Activated naive CD4-positive, alpha-beta T cell treated with anti-CD3 and anti-CD28 coated beads, Interleukin-2, amount 50 U/mL, for 24 hours (primary cell): ENCODE results near the gene NCOR1.

Experiments
- H3K27ac Mint-ChIP-seq: one replicate; pipeline ENCODE4 v1.8.0; 2021; ENCODE audit warnings: mild to moderate bottlenecking, mixed read lengths
- H3K27me3 Mint-ChIP-seq: one replicate; pipeline ENCODE4 v1.8.0; 2021; ENCODE audit warnings: mixed read lengths
- H3K36me3 Mint-ChIP-seq: one replicate; pipeline ENCODE4 v1.8.0; 2021; ENCODE audit warnings: mixed read lengths
- H3K4me1 Mint-ChIP-seq: one replicate; pipeline ENCODE4 v1.8.0; 2021; ENCODE audit warnings: mixed read lengths
- H3K4me3 Mint-ChIP-seq: one replicate; pipeline ENCODE4 v1.8.0; 2021; ENCODE audit warnings: mild to moderate bottlenecking, mixed read lengths
- H3K9me3 Mint-ChIP-seq: one replicate; pipeline ENCODE4 v1.8.0; 2021; ENCODE audit warnings: mixed read lengths

NCOR1 gene

GRCh38 chr17:16005636-16006035 is 209.7 kb downstream of the NCOR1 start:
- Mint-ChIP-seq H3K9me3 (no peaks in the 10 kb centered on the region), H3K4me1 (peaks cover 58% of the 10 kb centered on the region)

GRCh38 chr17:16003841-16004240 is 211.5 kb downstream of the NCOR1 start:
- no peaks in the 10 kb centered on the region for H3K27me3 Mint-ChIP-seq
- no peak overlapping the region for H3K27ac Mint-ChIP-seq
- H3K36me3 Mint-ChIP-seq = peaks cover 41% of the 10 kb centered on the region
- no peaks in the 10 kb centered on the region for H3K9me3 Mint-ChIP-seq
- H3K4me3 Mint-ChIP-seq = no peak overlapping the region
- peaks cover 58% of the 10 kb centered on the region for H3K4me1 Mint-ChIP-seq

More at GRCh38 chr17:16005636-16006035, 209.7 kb downstream of the NCOR1 start:
- Mint-ChIP-seq H3K27ac (no peak overlapping the region), H3K27me3 (no peaks in the 10 kb centered on the region), H3K36me3 (peaks cover 41% of the 10 kb centered on the region), H3K4me3 (no peak overlapping the region)

- H3K27ac Mint-ChIP-seq = peak overlapping the region; percentile 8
- H3K9me3 Mint-ChIP-seq = no peaks in the 10 kb centered on the region
- peaks cover 30% of the 10 kb centered on the region for H3K36me3 Mint-ChIP-seq
- no peaks in the 10 kb centered on the region for H3K27me3 Mint-ChIP-seq
- H3K4me1 Mint-ChIP-seq = peaks cover 47% of the 10 kb centered on the region
- H3K4me3 Mint-ChIP-seq = peak overlapping the region; percentile 26
Measured at GRCh38 chr17:16002708-16003260, 212.6 kb downstream of the NCOR1 start.

GRCh38 chr17:16001226-16001897 is 214.0 kb downstream of the NCOR1 start:
- H3K9me3 Mint-ChIP-seq = no peaks in the 10 kb centered on the region
- H3K4me3 Mint-ChIP-seq = peak overlapping the region; percentile 95
- H3K27me3 Mint-ChIP-seq = no peaks in the 10 kb centered on the region
- peaks cover 29% of the 10 kb centered on the region for H3K36me3 Mint-ChIP-seq
- H3K27ac Mint-ChIP-seq = peak overlapping the region; percentile 60
- peaks cover 45% of the 10 kb centered on the region for H3K4me1 Mint-ChIP-seq

GRCh38 chr17:15999974-16000827 is 215.1 kb downstream of the NCOR1 start:
- Mint-ChIP-seq H3K27me3 (no peaks in the 10 kb centered on the region), H3K4me1 (peaks cover 41% of the 10 kb centered on the region), H3K4me3 (peak overlapping the region; percentile 95), H3K9me3 (no peaks in the 10 kb centered on the region), H3K27ac (peak overlapping the region; percentile 60), H3K36me3 (peaks cover 24% of the 10 kb centered on the region)

GRCh38 chr17:15999141-15999973 is 216.0 kb downstream of the NCOR1 start, which contains the start of the genes TTC19 and ZSWIM7:
TTC19 (plus strand) TSS chr17:15999824; CDS start chr17:15999849, 25 bp downstream.
ZSWIM7 (minus strand) TSS chr17:15999704; CDS start chr17:15999594, 110 bp downstream.
- Mint-ChIP-seq H3K9me3 (no peaks in the 10 kb centered on the region), H3K4me1 (peaks cover 40% of the 10 kb centered on the region), H3K27ac (peak within 1 kb of the TSS; percentile 98), H3K36me3 (peaks cover 24% of the 10 kb centered on the region), H3K27me3 (no peaks in the 10 kb centered on the region), H3K4me3 (peak within 1 kb of the TSS; percentile 95)

- peaks cover 36% of the 10 kb centered on the region for H3K4me1 Mint-ChIP-seq
- H3K27ac Mint-ChIP-seq = no peak overlapping the region
- no peaks in the 10 kb centered on the region for H3K9me3 Mint-ChIP-seq
- peak overlapping the region; percentile 95 for H3K4me3 Mint-ChIP-seq
- peaks cover 19% of the 10 kb centered on the region for H3K36me3 Mint-ChIP-seq
- no peaks in the 10 kb centered on the region for H3K27me3 Mint-ChIP-seq
Measured at GRCh38 chr17:15998031-15998562, 217.2 kb downstream of the NCOR1 start.

- Mint-ChIP-seq H3K27ac (no peak overlapping the region), H3K4me1 (peaks cover 22% of the 10 kb centered on the region), H3K36me3 (peaks cover 11% of the 10 kb centered on the region), H3K4me3 (no peak overlapping the region), H3K27me3 (no peaks in the 10 kb centered on the region), H3K9me3 (no peaks in the 10 kb centered on the region)
Measured at GRCh38 chr17:15996322-15996721, 219.0 kb downstream of the NCOR1 start.

GRCh38 chr17:15981646-15982580 is 233.4 kb downstream of the NCOR1 start:
- H3K9me3 Mint-ChIP-seq = no peaks in the 10 kb centered on the region
- no peaks in the 10 kb centered on the region for H3K27me3 Mint-ChIP-seq
- H3K36me3 Mint-ChIP-seq = peaks cover 22% of the 10 kb centered on the region
- H3K4me3 Mint-ChIP-seq = no peak overlapping the region
- peaks cover 25% of the 10 kb centered on the region for H3K4me1 Mint-ChIP-seq
- H3K27ac Mint-ChIP-seq = no peak overlapping the region

GRCh38 chr17:15981208-15981607 is 234.1 kb downstream of the NCOR1 start:
- Mint-ChIP-seq H3K4me3 (peak overlapping the region; percentile 63), H3K27ac (peak overlapping the region; percentile 68), H3K27me3 (no peaks in the 10 kb centered on the region), H3K9me3 (no peaks in the 10 kb centered on the region), H3K36me3 (peaks cover 23% of the 10 kb centered on the region), H3K4me1 (peaks cover 25% of the 10 kb centered on the region)
